Upper lobe of left lung (tissue), 6 donors: Measurements from ENCODE around the gene NACC2. TPM values are rescaled to one million over a fixed set of nuclear protein-coding genes. Genes with fewer than 3 reads are reported as not detected.

Source experiments
- ATAC-seq, 2 donors: fragments of 200-7000 bp; cut with Tn5 transposase; one replicate each; pipeline ENCODE4 v1.9.1; 2022; ENCODE audit warnings: mild to moderate bottlenecking in 2 of 2, moderate library complexity in 2 of 2; ENCODE audit not compliant: low FRiP score in 2 of 2
- DNase-seq, 2 donors: peaks; one replicate each; pipeline ENCODE4 v3.0.0-alpha.2; 2019 to 2020
- H3K27ac ChIP-seq, 4 donors: fragments of 200-600 bp; sonication (generic); one replicate each; pipeline ENCODE4 v1.5.1; 2016 to 2019
- H3K27me3 ChIP-seq, 4 donors: fragments of 200-600 bp; sonication (generic); one replicate each; pipeline ENCODE4 v1.5.1; 2017 to 2019
- H3K36me3 ChIP-seq, 4 donors: fragments of 200-600 bp; sonication (generic); one replicate each; pipeline ENCODE4 v1.5.1; 2016 to 2019
- H3K4me1 ChIP-seq, 4 donors: fragments of 200-600 bp; sonication (generic); one replicate each; pipeline ENCODE4 v1.5.1; 2018 to 2019
- H3K4me3 ChIP-seq, 4 donors: fragments of 200-600 bp; sonication (generic); one replicate each; pipeline ENCODE4 v1.5.1; 2017 to 2019; ENCODE audit warnings: mild to moderate bottlenecking in 2 of 4, moderate library complexity in 1 of 4
- H3K9me3 ChIP-seq, 4 donors: fragments of 200-600 bp; sonication (generic); one replicate each; pipeline ENCODE4 v1.5.1; 2018 to 2019
- EP300 ChIP-seq, 4 donors: sonication (generic); formaldehyde crosslinking; IDR thresholded peaks; one replicate each; pipeline ENCODE4 v1.5.1; 2017; ENCODE audit warnings: antibody characterized with exemption in 4 of 4, control low read depth in 2 of 4
- POLR2A ChIP-seq, 4 donors: fragments of 450-650 bp; IDR thresholded peaks; one replicate each; pipeline ENCODE4 v1.5.1; 2016 to 2017; ENCODE audit warnings: antibody characterized with exemption in 4 of 4, mild to moderate bottlenecking in 2 of 4
- POLR2AphosphoS5 ChIP-seq, 2 donors: sonication (generic); formaldehyde crosslinking; IDR thresholded peaks; one replicate each; pipeline ENCODE4 v1.5.1; 2017; ENCODE audit warnings: antibody characterized with exemption in 2 of 2
- WGBS, 2 donors: methylation state at CpG; one replicate each; pipeline ENCODE4 v1.1.5; 2017 to 2018; 5-methylcytosine and 5-hydroxymethylcytosine counted together
- total RNA-seq, 6 donors: library from RNA; depleted of rRNA in 4 of 6; stranded (reverse); fragments of >200 nt in 4 of 6; gene quantifications; one replicate each; pipeline versions ENCODE4 v1.1.0 to v1.2.1, GENCODE V29; 2016 to 2021
- TF ChIP-seq, protein P1 (sequence below), 6 experiments: fragments of 450-650 bp in 4 of 6; fragments of 200-600 bp in 2 of 6; sonication (generic) in 2 of 6; IDR thresholded peaks; one replicate each; pipeline ENCODE4 v1.5.1; 2016 to 2019; ENCODE audit warnings: antibody characterized with exemption in 6 of 6
- donor health status: DM: no; HTN: no; CAD: no; lungs with moderate emphysema.
- donor health status: DM: no; HTN: yes; CAD: no; lungs with severe emphysema.

Gene NACC2
- total RNA-seq, 6 donors from 2014 or later: 16.8 to 38.4 (median 31.3) TPM

DNA sequence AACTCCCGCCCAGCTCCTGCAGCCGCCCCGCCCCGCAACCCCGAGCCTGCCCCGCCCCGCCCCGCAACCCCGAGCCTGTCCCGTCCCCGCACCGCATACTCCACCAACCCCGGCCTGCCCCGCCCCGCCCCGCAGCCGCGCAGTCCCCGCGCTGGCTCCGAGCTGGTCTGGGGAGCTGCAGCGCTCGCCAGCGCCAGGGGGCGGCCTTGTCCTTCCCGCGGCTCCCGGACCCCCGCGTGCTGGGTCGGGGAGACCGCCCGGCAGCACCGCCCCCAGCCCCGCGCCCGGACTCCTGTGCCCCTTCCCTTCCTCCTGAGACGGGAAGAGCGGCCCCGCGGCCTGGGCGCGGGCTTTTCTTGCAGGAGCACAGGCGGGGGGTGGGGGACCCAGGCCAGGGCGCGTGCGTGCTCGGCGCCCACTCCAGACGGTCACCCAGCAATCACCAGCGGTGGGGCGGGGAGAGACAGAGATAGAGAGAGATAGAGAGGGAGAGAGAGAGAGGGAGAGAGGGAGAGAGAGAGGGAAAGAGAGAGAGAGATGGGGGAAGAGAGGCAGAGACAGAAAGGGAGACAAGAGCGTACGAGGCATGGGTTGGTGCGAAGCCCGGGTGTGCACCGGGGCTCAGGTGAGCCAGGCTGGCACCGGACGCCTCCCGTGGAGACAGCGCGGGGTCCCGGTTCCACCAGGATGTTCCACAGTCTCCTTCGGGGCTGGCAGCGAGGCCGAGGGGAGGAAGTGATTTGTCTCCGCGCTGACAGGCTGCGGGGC, 38.3 kb upstream of the NACC2 start:
- Histone ChIP-seq H3K27me3 (peaks cover 0 to 24% (median 10%) of the 10 kb centered on the region in 4 donors), H3K4me3 (peak overlapping the region in 3 of 4 donors; percentile 31 to 47 (median 44)), H3K4me1 (peaks cover 13 to 33% (median 25%) of the 10 kb centered on the region in 4 donors), H3K27ac (no peak overlapping the region), H3K36me3 (no peaks in the 10 kb centered on the region), H3K9me3 (no peaks in the 10 kb centered on the region)
- DNase-seq: peak in 1 of 2 donors; percentile 88
- no peak for TF ChIP-seq EP300 (IDR thresholded peaks at IDR 0.05)
- TF ChIP-seq, protein P1, sequence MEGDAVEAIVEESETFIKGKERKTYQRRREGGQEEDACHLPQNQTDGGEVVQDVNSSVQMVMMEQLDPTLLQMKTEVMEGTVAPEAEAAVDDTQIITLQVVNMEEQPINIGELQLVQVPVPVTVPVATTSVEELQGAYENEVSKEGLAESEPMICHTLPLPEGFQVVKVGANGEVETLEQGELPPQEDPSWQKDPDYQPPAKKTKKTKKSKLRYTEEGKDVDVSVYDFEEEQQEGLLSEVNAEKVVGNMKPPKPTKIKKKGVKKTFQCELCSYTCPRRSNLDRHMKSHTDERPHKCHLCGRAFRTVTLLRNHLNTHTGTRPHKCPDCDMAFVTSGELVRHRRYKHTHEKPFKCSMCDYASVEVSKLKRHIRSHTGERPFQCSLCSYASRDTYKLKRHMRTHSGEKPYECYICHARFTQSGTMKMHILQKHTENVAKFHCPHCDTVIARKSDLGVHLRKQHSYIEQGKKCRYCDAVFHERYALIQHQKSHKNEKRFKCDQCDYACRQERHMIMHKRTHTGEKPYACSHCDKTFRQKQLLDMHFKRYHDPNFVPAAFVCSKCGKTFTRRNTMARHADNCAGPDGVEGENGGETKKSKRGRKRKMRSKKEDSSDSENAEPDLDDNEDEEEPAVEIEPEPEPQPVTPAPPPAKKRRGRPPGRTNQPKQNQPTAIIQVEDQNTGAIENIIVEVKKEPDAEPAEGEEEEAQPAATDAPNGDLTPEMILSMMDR (IDR thresholded peaks at IDR 0.05): peak; percentile 12 to 53 (median 32)
- no peak for TF ChIP-seq POLR2AphosphoS5 (IDR thresholded peaks at IDR 0.05)
- ATAC-seq: peak in 1 of 2 donors; percentile 39
- WGBS, 2 donors: 3 to 6% methylated on average over 22 to 38 of the region's 69 CpGs

DNA sequence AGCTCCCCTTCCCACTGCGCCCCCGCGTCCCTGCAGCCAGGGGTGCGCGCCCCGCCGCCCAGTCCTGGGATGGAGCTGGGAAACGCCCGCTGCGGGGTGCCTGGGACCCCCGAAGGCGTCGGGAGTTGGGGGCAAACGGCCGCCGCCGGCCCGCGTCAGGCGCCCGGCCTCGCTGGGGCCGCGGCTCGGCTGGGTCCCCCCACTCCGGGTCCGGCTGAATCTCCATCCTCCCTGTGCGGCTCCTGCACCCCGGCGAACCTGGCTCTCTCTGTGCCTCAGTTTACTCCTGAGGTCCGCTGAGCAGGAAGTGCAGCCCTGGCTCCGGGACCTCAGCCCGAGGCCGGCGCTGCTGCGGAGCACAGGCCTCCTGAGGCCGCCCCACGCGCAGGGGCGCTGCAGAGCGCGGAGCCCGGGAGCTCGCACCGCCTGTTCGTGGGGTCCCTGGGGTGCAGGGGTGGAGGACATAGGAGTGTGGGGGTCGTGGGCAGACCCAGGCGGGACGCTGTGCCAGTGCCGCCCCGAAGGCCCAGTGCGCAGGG, 37.5 kb upstream of the NACC2 start:
- peaks cover 13 to 33% (median 25%) of the 10 kb centered on the region in 4 donors for H3K4me1 ChIP-seq
- TF ChIP-seq, protein P1 (IDR thresholded peaks at IDR 0.05): no peak
- TF ChIP-seq EP300 (IDR thresholded peaks at IDR 0.05) (no peak), POLR2A (IDR thresholded peaks at IDR 0.05) (no peak), POLR2AphosphoS5 (IDR thresholded peaks at IDR 0.05) (no peak)
- H3K27ac ChIP-seq: no peak overlapping the region
- H3K9me3 ChIP-seq: no peaks in the 10 kb centered on the region
- DNase-seq (peak in 1 of 2 donors; percentile 82), ATAC-seq (no peak)
- H3K4me3 ChIP-seq: peak overlapping the region in 3 of 4 donors; percentile 31 to 47 (median 44)
- WGBS, 2 donors: 15% methylated on average over 48 of the region's 52 CpGs; no CpG with 5 or more reads in 1 of the 2 donors
- peaks cover 0 to 24% (median 10%) of the 10 kb centered on the region in 4 donors for H3K27me3 ChIP-seq
- H3K36me3 ChIP-seq: no peaks in the 10 kb centered on the region

GRCh38 chr9:136131629-136132511, 36.8 kb upstream of the NACC2 start:
- peaks cover 0 to 24% (median 10%) of the 10 kb centered on the region in 4 donors for H3K27me3 ChIP-seq
- WGBS, 2 donors: 59 to 62% methylated on average over 14 to 31 of the region's 31 CpGs

GRCh38 chr9:136129176-136129575, 34.1 kb upstream of the NACC2 start:
- Histone ChIP-seq H3K4me1 (peaks cover 13 to 33% (median 25%) of the 10 kb centered on the region in 4 donors), H3K36me3 (no peaks in the 10 kb centered on the region), H3K9me3 (no peaks in the 10 kb centered on the region), H3K27ac (no peak overlapping the region), H3K4me3 (no peak overlapping the region), H3K27me3 (peaks cover 0 to 18% (median 10%) of the 10 kb centered on the region in 4 donors)
- TF ChIP-seq, protein P1 (IDR thresholded peaks at IDR 0.05): no peak
- no peak for TF ChIP-seq EP300 (IDR thresholded peaks at IDR 0.05)
- DNase-seq (peak in 1 of 2 donors; percentile 60), ATAC-seq (no peak)
- 71 to 72% methylated on average over 14 to 17 of the region's 17 CpGs for WGBS, 2 donors

More at GRCh38 chr9:136131629-136132511, 36.8 kb upstream of the NACC2 start:
- no peaks in the 10 kb centered on the region for H3K9me3 ChIP-seq
- ATAC-seq (no peak), DNase-seq (no peak)
- H3K27ac ChIP-seq: peak overlapping the region in 1 of 4 donors; percentile 49
- TF ChIP-seq, protein P1 (IDR thresholded peaks at IDR 0.05): no peak
- TF ChIP-seq POLR2AphosphoS5 (IDR thresholded peaks at IDR 0.05) (no peak), POLR2A (IDR thresholded peaks at IDR 0.05) (no peak), EP300 (IDR thresholded peaks at IDR 0.05) (no peak)
- H3K36me3 ChIP-seq: no peaks in the 10 kb centered on the region
- H3K4me1 ChIP-seq: peaks cover 13 to 33% (median 25%) of the 10 kb centered on the region in 4 donors
- no peak overlapping the region for H3K4me3 ChIP-seq
